Calu3 (cell line): ENCODE data around the gene RANBP1. TPM values are rescaled to one million over a fixed set of nuclear protein-coding genes. Genes with fewer than 3 reads are reported as not detected.
"Not testable (repeated sequence)": the region's sequence is repeated elsewhere in the genome, so short reads cannot be mapped to it uniquely, and the experiment has no call there.

Experiments used
- Bru-seq: library from RNA; stranded (reverse); fragments of 400-500 nt; gene quantifications from one replicate; lab custom pipeline; 2021; lab: Mats Ljungman, UMichigan
- BruChase-seq, 2 experiments: library from RNA; stranded (reverse); fragments of 400-500 nt; gene quantifications; one replicate each; lab custom pipeline; 2021; lab: Mats Ljungman, UMichigan
- BruUV-seq: library from RNA; stranded (reverse); fragments of 400-500 nt; replicated peaks from 2 replicates; lab custom pipeline; 2021; lab: Mats Ljungman, UMichigan
- CTCF ChIA-PET: fragments of 300-600 bp; sonication (Branson Sonifier 250); formaldehyde crosslinking; loops from one replicate; lab custom pipeline; 2022; ENCODE audit warnings: antibody characterized with exemption; lab: Charles Lee
- DNase-seq: peaks from one replicate; pipeline ENCODE4 v3.0.0; 2022
- H3K27ac Mint-ChIP-seq: one replicate; pipeline ENCODE4 v1.8.0; 2022; ENCODE audit warnings: mixed read lengths; ENCODE audit not compliant: unreplicated experiment
- H3K27me3 Mint-ChIP-seq: one replicate; pipeline ENCODE4 v1.8.0; 2022; ENCODE audit warnings: mixed read lengths; ENCODE audit not compliant: unreplicated experiment
- H3K36me3 Mint-ChIP-seq: one replicate; pipeline ENCODE4 v1.8.0; 2022; ENCODE audit warnings: mild to moderate bottlenecking, moderate library complexity, mixed read lengths; ENCODE audit not compliant: insufficient read depth, unreplicated experiment
- H3K4me1 Mint-ChIP-seq: one replicate; pipeline ENCODE4 v1.8.0; 2022; ENCODE audit warnings: mild to moderate bottlenecking, low read depth, mixed read lengths; ENCODE audit not compliant: unreplicated experiment
- H3K4me3 Mint-ChIP-seq: one replicate; pipeline ENCODE4 v1.8.0; 2022; ENCODE audit warnings: mild to moderate bottlenecking, low read depth, moderate library complexity, mixed read lengths; ENCODE audit not compliant: unreplicated experiment
- H3K9me3 Mint-ChIP-seq: one replicate; pipeline ENCODE4 v1.8.0; 2022; ENCODE audit warnings: low read depth, mixed read lengths; ENCODE audit not compliant: unreplicated experiment
- CTCF ChIP-seq: fragments of 200-600 bp; IDR thresholded peaks from one replicate; pipeline ENCODE4 v1.8.0; 2022; ENCODE audit warnings: antibody characterized with exemption; ENCODE audit not compliant: unreplicated experiment
- intact Hi-C: fragments of 100-400 bp; cut with micrococcal nuclease; formaldehyde crosslinking; loops from one replicate; pipeline ENCODE4 v1.10.0; 2022; ENCODE audit not compliant: unreplicated experiment
- long read RNA-seq: library from polyadenylated mRNA; stranded (forward); transcript quantifications from one replicate; pipeline ENCODE4 v2.0.0, GENCODE V29; 2022
- total RNA-seq: library from RNA; stranded (reverse); gene quantifications from 2 replicates; pipeline ENCODE4 v1.2.3, GENCODE V29; 2022

The RANBP1 gene
- total RNA-seq = 205 and 208 TPM in 2 replicates
- percentile 73 among the genes with signal in this experiment for Bru-seq, nascent RNA
- percentile 93 among the genes with signal in this experiment for BruChase-seq, experiment 1, labeled RNA remaining after a 6-hour chase
- BruChase-seq, experiment 2, labeled RNA remaining after a 2-hour chase = percentile 86 among the genes with signal in this experiment
- long read RNA-seq, transcript RANBP1-201 (6 exons, 837 nt) = major isoform, 308 of 523 reads
- long read RNA-seq, transcript RANBP1-202 (6 exons, 1,132 nt) = minor isoform, 194 of 523 reads
- long read RNA-seq, partial matches to known transcripts = 9 of 523 reads
- long read RNA-seq, other reads (novel, unspliced or antisense) = 9 of 523 reads

- no peaks in the 10 kb centered on the region for H3K27me3 Mint-ChIP-seq
- intact Hi-C loops = no loop called here
- BruUV-seq = no TSS peak
- no peaks in the 10 kb centered on the region for H3K4me1 Mint-ChIP-seq
- DNase-seq = no peak
- peak within 1 kb of the TSS; percentile 95 for H3K4me3 Mint-ChIP-seq
- peak within 1 kb of the TSS; percentile 92 for H3K27ac Mint-ChIP-seq
- CTCF ChIA-PET = no interaction called here
- no peak for TF ChIP-seq CTCF
- H3K9me3 Mint-ChIP-seq = no peaks in the 10 kb centered on the region
- H3K36me3 Mint-ChIP-seq = peaks cover 91% of the 10 kb centered on the region
Measured at GRCh38 chr22:20115691-20116375, at the start of gene RANBP1. Gene RANBP1 (plus strand): TSS chr22:20116104. CDS start chr22:20116185, 81 bp downstream.

DNA sequence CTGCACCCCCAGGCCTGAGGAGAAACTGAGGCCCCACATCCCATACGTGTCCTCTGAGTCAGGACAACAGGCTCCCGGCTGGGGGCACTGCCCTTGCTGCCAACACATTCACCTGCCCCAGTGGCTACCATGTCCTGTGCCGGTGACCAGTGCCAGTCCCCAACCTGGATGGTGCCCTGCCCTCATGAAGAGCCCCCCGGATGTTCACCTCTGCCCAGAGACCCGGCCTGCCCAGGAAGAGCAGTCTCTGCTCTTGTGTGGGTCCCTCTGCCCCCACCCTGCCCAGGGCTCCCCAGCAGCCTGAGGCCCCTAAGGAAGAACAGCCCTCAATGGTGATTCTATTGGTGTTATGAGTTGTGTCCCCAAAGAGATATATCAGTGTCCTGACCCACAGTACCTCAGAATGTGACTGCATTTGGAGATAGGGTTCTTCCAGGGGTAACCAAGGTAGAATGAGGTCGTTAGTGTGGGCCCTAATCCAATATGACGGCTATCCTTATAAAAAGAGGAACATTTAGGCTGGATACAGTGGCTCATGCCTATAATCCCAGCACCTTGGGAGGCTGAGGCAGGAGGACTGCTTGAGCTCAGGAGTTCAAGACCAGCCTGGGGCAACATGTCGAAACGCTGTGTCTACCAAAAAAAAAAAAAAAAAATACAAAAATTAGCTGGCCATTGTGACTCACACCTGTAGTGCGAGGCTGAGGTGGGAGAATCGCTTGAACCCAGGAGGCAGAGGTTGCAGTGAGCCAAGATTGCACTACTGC lies 49.1 kb upstream of the RANBP1 start:
- Mint-ChIP-seq H3K27ac (no peak overlapping the region), H3K4me1 (no peaks in the 10 kb centered on the region), H3K4me3 (no peak overlapping the region), H3K9me3 (no peaks in the 10 kb centered on the region), H3K27me3 (no peaks in the 10 kb centered on the region), H3K36me3 (peaks cover 10% of the 10 kb centered on the region)
- CTCF ChIA-PET = no interaction called here
- no peak for DNase-seq
- intact Hi-C loops = no loop called here
- TF ChIP-seq CTCF = no peak
- no TSS peak for BruUV-seq

DNA sequence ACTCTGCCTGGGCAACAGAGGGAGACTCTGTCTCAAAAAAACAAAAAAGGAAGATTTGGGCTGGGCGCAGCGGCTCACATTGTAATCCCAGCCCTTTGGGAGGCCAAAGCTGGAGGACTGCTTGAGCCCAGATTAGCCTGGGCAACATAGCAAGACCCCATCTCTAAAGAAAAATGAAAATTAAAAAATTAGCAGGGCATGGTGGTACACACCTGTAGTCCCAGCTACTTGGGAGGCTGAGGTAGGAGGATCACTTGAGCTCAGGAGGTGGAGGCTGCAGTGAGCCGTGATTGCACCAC lies 48.6 kb upstream of the RANBP1 start:
- DNase-seq, H3K9me3 Mint-ChIP-seq, CTCF ChIA-PET, H3K27me3 Mint-ChIP-seq, BruUV-seq, H3K4me1 Mint-ChIP-seq, H3K4me3 Mint-ChIP-seq, H3K27ac Mint-ChIP-seq, intact Hi-C loops, H3K36me3 Mint-ChIP-seq: not testable (repeated sequence)

- intact Hi-C loops = no loop called here
- no peak for DNase-seq
- Mint-ChIP-seq H3K4me3 (no peak overlapping the region), H3K27me3 (no peaks in the 10 kb centered on the region), H3K36me3 (peaks cover 10% of the 10 kb centered on the region), H3K4me1 (no peaks in the 10 kb centered on the region), H3K9me3 (no peaks in the 10 kb centered on the region), H3K27ac (no peak overlapping the region)
- no peak for TF ChIP-seq CTCF
- CTCF ChIA-PET = interaction anchor here (0.6 kb wide), 1 partner anchor 49 kb away, joined by 3 read pairs; no protein-coding TSS in a partner anchor
- no TSS peak for BruUV-seq
Measured at GRCh38 chr22:20068640-20069039, 47.3 kb upstream of the RANBP1 start.
